ENCODE measurements around the gene ERF.

Gene ERF

DNA sequence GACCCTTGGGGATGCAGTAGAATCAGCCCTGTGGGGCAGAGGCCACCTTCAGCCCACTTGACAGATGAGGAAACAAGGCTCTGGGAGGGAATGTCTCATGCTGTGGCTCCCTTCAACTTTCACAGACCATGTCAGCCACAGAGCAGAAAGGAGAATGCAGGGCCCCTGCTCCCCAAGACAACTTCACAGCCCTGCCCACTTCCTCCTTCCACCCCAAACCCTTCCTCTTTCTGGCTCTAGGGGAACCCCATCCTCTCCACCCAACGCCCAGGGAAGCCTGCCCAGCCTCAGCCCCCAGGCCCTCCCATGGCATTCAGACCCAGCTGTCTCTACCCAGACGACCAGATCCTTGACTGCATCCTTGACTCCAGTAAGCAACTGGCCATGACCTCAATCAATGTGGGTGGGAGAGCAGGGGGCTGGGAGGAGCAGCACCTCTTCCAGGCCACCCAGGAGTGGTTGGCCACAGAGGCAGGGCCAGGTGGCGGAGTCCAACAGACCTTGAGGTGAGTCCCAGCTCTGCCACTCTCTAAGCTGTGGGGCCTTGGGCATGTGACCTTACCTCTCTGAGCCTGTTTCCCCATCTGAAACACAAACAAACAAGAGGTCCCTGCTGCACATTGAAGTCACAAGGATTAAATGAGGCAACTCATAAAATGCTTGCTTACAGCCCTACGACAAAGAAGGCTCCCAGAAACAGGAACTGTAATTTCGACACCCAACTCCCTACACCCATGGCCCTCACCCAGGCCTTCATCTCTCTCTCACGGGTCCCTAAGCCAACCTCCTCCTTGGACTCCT, 53.2 kb downstream of the ERF start:
- no peak for DNase-seq (ENCODE audit: low read depth in 2 of 2)
- no peak overlapping the region for H3K4me3 ChIP-seq (replicated peaks in 1 of 2; ENCODE audit: low read depth in 2 of 2, low read length in 2 of 2)
- no peak for TF ChIP-seq CTCF (IDR thresholded peaks at IDR 0.05; ENCODE audit: low read depth, low read length)

DNA sequence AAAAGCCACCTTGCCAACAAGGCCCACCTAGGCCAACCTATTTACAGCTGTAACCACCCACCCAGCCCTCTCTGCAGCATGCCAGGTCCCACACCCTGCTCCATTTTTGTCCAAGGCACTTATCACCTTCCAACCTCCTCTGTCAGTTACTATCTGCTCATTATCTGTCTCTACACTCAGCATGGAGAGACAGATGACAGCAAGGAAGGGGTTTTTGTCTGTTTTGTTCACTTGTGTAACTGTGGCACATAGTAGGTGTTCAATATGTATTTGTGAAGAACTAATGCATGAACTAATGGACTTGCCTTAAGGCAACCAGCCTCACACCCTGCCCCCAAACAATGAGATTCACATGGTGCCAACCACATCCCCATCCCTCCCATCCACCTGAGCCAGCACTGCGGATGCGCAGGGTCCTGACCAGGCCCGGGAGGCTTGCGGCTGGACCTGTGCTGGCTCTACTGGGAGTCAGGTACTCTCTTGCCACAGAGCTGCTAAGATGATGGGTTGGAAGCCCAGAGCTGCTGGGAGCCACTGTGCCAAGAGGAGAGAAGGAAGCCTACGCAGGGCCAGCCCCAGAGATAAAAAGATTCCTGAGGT, 54.7 kb downstream of the ERF start:
- H3K4me3 ChIP-seq (replicated peaks in 1 of 2; ENCODE audit: low read depth in 2 of 2, low read length in 2 of 2), result no peak overlapping the region
- no peak for DNase-seq (ENCODE audit: low read depth in 2 of 2)
- TF ChIP-seq CTCF (IDR thresholded peaks at IDR 0.05; ENCODE audit: low read depth, low read length), result no peak

DNA sequence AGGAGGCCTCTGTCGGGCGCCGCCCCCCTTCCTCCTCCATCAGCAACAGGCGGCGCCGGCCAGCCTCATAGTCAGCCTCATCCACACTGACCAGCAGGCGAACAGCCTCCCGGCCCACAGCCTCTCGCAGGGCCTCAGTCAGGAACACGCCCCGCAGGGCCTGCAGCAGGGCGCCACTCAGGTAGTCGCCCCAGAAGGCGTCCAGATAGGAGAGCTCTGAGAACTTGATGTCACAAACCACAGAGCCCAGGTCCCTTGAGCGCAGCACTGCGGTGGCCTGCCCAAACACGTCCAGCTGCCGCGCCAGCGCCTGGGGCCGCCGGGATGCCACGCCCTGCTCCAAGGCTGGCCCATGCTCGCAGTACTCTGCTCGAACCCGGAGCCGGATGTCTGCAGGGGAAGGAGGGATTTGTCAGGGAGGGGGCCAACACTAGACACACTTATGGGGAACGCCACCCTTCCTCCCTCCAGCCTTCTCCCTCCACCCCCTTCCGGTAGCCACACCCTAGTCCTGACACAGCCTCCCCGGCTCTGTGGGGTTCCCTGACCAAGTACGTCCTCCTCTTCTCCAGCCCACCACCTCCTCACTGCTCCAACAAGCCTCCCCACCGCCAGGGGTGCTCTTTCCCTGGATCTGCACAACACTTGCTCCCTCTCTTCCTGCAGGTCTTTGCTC, 55.4 kb downstream of the ERF start:
- H3K4me3 ChIP-seq (replicated peaks in 1 of 2; ENCODE audit: low read depth in 2 of 2, low read length in 2 of 2), result no peak overlapping the region
- DNase-seq (ENCODE audit: low read depth in 2 of 2), result no peak
- no peak for TF ChIP-seq CTCF (IDR thresholded peaks at IDR 0.05; ENCODE audit: low read depth, low read length)

DNA sequence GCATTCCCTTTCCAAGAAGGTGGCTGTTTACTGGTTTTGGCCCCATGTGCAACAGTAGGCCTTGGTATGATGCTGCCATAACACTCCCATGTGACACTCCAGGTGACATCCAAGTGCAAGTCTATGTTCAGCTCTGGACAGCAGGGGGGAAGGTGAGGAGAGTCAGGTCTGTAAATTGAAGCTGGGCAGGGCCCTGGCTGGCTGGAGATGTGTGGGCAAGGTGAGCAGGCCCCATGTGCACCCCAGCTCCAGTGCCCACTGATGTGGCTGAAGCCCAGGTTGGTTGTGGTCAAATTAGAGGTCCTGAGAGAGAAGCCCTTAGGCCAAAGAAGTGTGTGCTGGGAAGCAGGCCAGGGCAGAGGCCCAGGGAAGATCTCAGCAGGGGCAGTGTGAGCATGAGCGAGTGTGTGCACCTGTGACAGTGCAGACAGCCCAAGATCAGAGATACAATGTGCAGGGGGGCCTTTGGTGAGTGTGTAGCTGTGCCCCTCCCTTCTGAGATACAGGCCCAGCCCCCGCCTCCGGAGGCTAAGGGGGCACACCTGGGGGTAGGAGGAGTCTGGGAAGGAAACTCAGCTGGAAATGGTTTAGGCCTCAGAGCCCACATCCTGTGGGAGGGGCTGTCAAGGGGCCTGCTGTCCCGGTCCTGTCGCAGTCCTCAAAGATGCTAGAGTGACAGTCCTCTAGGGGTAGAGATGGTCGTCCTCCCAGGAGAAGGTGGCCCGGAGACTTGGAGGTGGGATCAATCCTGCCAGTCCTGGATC, 56.1 kb downstream of the ERF start:
- H3K4me3 ChIP-seq (replicated peaks in 1 of 2; ENCODE audit: low read depth in 2 of 2, low read length in 2 of 2), result no peak overlapping the region
- TF ChIP-seq CTCF (IDR thresholded peaks at IDR 0.05; ENCODE audit: low read depth, low read length), result no peak
- DNase-seq (ENCODE audit: low read depth in 2 of 2), result no peak
